ENCODE results near the gene FBN2.

GRCh38 chr5:128355961-128356360 lies 182.1 kb downstream of the FBN2 start:
- TF ChIP-seq RCOR1 (IDR thresholded peaks at IDR 0.05; ENCODE audit: borderline replicate concordance in 1 of 2, low read depth in 2 of 2, low read length in 2 of 2) (no peak), EHMT2 (IDR thresholded peaks at IDR 0.05) (no peak), CTCF (IDR thresholded peaks at IDR 0.05 in 2 of 3, conservative IDR thresholded peaks at IDR 0.05 in 1 of 3; ENCODE audit: insufficient read depth in 2 of 3, low read depth in 1 of 3, low read length in 3 of 3) (no peak), EZH2 (IDR thresholded peaks at IDR 0.05; ENCODE audit: borderline replicate concordance, low read depth, low read length) (no peak)
